H1 (cell line): Measurements from ENCODE around the gene SNRPD3.

Source experiments
- E2F6 ChIP-seq: IDR thresholded peaks from 2 replicates; pipeline ENCODE4 v1.6.1; 2012; ENCODE audit warnings: inconsistent platforms
- POLR2A ChIP-seq, 2 experiments: IDR thresholded peaks; 1 replicate in 1 of 2; 2 replicates in 1 of 2; pipeline ENCODE4 v1.6.1; 2011; ENCODE audit warnings: low read depth in 2 of 2, low read length in 2 of 2, mild to moderate bottlenecking in 2 of 2; ENCODE audit errors: control extremely low read depth in 1 of 2

GRCh38 chr22:24553597-24554312, 2.0 kb upstream of the SNRPD3 start:
- TF ChIP-seq POLR2A (IDR thresholded peaks at IDR 0.05; ENCODE audit: control extremely low read depth in 1 of 2, low read depth in 2 of 2, low read length in 2 of 2) (no peak), E2F6 (no peak)
